ENCODE measurements around the gene NDUFS3. TPM values are rescaled to one million over a fixed set of nuclear protein-coding genes. Genes with fewer than 3 reads are reported as not detected.

NDUFS3 gene
- total and polyA plus RNA-seq, 8 donors, result 28.6 to 210 (median 114) TPM

- intact Hi-C loops (cut with DNase I; ENCODE audit: low total_unique reads), result no loop called here
- no peaks in the 10 kb centered on the region for H3K27me3 ChIP-seq
- no peaks in the 10 kb centered on the region for H3K9me3 ChIP-seq
- no peak overlapping the region for H3K4me3 ChIP-seq
- 76 to 87% (median 80%) methylated on average over 3 of the region's 3 CpGs for WGBS, 5 donors
- peak overlapping the region in 1 of 5 donors; percentile 54 for H3K27ac ChIP-seq
- peaks cover 26 to 98% (median 70%) of the 10 kb centered on the region in 4 donors for H3K4me1 ChIP-seq
- DNase-seq, result no peak
- TF ChIP-seq CTCF (IDR thresholded peaks at IDR 0.05) (no peak), POLR2AphosphoS5 (IDR thresholded peaks at IDR 0.05) (no peak), POLR2A (IDR thresholded peaks at IDR 0.05) (no peak), EP300 (IDR thresholded peaks at IDR 0.05) (no peak)
- H3K36me3 ChIP-seq, result peaks cover 0 to 14% (median 8%) of the 10 kb centered on the region in 4 donors
Measured at GRCh38 chr11:47531666-47532065, 47.2 kb upstream of the NDUFS3 start.

DNA sequence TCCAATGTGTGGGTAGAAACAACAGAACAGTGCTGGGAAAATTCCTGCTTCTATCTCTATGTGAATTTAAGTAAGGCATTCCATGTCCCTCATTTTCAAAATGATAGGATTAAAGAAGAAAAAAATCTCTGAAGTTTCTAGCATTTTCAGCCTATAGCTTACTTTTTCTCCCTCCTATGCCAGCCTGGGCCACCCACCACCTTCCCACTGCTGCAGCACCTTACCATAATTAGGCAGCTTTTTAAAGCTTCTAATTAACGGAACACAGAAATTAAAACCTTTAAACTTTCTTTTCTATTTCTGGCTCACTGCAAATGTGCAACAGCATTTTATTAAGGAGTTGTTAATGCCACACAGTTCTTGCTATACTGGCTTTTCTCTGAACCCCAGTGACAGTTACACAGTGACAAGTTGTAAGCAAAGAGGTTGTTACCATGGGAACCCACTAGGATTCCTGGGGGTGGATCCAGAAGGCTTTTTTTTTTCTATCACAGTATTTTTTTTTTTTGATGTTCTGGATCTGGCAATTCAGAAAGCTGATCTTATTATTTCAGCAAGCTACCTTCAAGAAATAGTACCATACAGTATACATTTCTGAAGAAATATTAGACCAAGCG lies 46.2 kb upstream of the NDUFS3 start:
- intact Hi-C loops (cut with DNase I; ENCODE audit: low total_unique reads), result no loop called here
- H3K4me1 ChIP-seq, result peaks cover 28 to 98% (median 71%) of the 10 kb centered on the region in 4 donors

DNA sequence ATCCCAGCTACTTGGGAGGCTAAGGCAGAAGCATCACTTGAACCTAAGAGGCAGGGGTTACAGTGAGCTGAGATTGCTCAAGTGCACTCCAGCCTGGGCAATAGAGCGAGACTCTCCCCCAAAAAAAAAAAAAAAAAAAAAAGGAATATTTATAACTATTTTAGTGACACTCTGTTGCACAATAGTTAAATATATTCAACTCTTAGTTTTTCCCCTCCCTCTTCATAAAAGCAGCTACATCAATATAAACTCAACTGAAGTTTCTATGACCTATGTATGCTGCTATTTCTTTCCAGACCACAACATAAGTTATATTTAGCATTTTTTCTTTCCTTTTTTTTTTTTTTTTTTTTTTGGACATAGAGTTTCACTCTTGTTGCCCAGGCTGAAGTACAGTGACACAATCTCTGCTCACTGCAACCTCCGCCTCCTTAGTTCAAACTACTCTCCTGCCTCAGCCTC lies 45.2 kb upstream of the NDUFS3 start:
- H3K27ac ChIP-seq, result peak overlapping the region in 2 of 5 donors; percentile 56 to 68
- no peaks in the 10 kb centered on the region for H3K27me3 ChIP-seq
- H3K4me1 ChIP-seq, result peaks cover 28 to 100% (median 76%) of the 10 kb centered on the region in 4 donors
- H3K36me3 ChIP-seq, result peaks cover 0 to 14% (median 6%) of the 10 kb centered on the region in 4 donors
- TF ChIP-seq POLR2A (IDR thresholded peaks at IDR 0.05) (no peak), CTCF (IDR thresholded peaks at IDR 0.05) (no peak), EP300 (IDR thresholded peaks at IDR 0.05) (no peak), POLR2AphosphoS5 (IDR thresholded peaks at IDR 0.05) (no peak)
- 66 to 98% (median 83%) methylated on average over 2 of the region's 2 CpGs for WGBS, 5 donors
- no peaks in the 10 kb centered on the region for H3K9me3 ChIP-seq
- no peak for DNase-seq
- no peak overlapping the region for H3K4me3 ChIP-seq
- intact Hi-C loops (cut with DNase I; ENCODE audit: low total_unique reads), result no loop called here

More for the DNA sequence above, 46.2 kb upstream of the NDUFS3 start:
- DNase-seq, result peak in 1 of 2 donors; percentile 62
- TF ChIP-seq EP300 (IDR thresholded peaks at IDR 0.05) (no peak), POLR2A (IDR thresholded peaks at IDR 0.05) (no peak), CTCF (IDR thresholded peaks at IDR 0.05) (no peak), POLR2AphosphoS5 (IDR thresholded peaks at IDR 0.05) (no peak)
- Histone ChIP-seq H3K9me3 (no peaks in the 10 kb centered on the region), H3K4me3 (no peak overlapping the region), H3K27ac (peak overlapping the region in 2 of 5 donors; percentile 56 to 68), H3K27me3 (no peaks in the 10 kb centered on the region), H3K36me3 (peaks cover 0 to 14% (median 8%) of the 10 kb centered on the region in 4 donors)
- WGBS, 5 donors, result 80 to 91% (median 86%) methylated on average over 2 of the region's 2 CpGs

DNA sequence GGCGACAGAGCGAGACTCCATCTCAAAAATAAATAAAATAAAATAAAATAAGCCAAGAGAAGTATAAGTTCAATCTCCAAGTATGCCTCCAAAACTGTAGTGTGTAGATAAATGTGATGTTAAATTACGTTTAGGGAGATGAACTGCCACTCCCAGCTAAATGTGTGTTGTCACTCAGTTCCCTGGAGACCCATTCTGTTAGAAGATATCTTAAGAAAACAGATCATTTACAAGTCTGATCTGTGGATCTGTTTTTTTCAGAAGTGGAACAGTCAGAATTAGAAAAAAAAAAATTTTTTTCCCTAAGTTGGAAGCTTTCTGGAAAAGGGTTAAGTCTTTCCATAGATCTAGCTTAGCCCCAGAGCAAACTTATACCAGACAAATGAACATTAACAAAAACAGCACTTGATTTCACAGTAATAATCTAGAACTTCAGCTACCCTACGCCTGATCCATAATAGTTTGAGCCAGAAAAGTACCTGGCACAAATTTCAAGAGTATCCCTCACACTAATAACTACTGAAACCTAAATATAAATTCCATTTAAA lies 44.1 kb upstream of the NDUFS3 start:
- Histone ChIP-seq H3K27me3 (no peaks in the 10 kb centered on the region), H3K4me3 (no peak overlapping the region), H3K36me3 (peaks cover 0 to 14% (median 6%) of the 10 kb centered on the region in 4 donors), H3K4me1 (peaks cover 35 to 100% (median 81%) of the 10 kb centered on the region in 4 donors), H3K27ac (peak overlapping the region in 1 of 5 donors; percentile 11), H3K9me3 (no peaks in the 10 kb centered on the region)
- DNase-seq, result no peak
- 77 to 92% (median 89%) methylated on average over 4 of the region's 4 CpGs for WGBS, 5 donors
- intact Hi-C loops (cut with DNase I; ENCODE audit: low total_unique reads), result no loop called here
- TF ChIP-seq POLR2A (IDR thresholded peaks at IDR 0.05) (no peak), POLR2AphosphoS5 (IDR thresholded peaks at IDR 0.05) (no peak), CTCF (IDR thresholded peaks at IDR 0.05) (no peak), EP300 (IDR thresholded peaks at IDR 0.05) (no peak)
